Caki2 (cell line): Measurements from ENCODE around the gene CEBPE. TPM values are rescaled to one million over a fixed set of nuclear protein-coding genes. Genes with fewer than 3 reads are reported as not detected.

Experiments used
- DNase-seq: peaks from one replicate; pipeline ENCODE4 v3.0.0-alpha.2; 2015; ENCODE audit warnings: low read depth
- in situ Hi-C: cut with HindIII; loops from 2 replicates; pipeline ENCODE4 v1.10.0; 2016; ENCODE audit warnings: low sequenced_read_pairs, low pct_unique_long_range_greater_than_20kb, mixed read lengths
- total RNA-seq: library from RNA; depleted of rRNA; stranded (reverse); fragments of >200 nt; shearing (Covaris generic); gene quantifications from 2 replicates; pipeline ENCODE4 v1.2.3, GENCODE V29; 2014; ENCODE audit warnings: low replicate concordance; rRNA removed

Gene CEBPE
- total RNA-seq, 1 experiment from 2014 or later, result not detected

GRCh38 chr14:23069413-23069806 lies 49.6 kb downstream of the CEBPE start:
- in situ Hi-C loops, result no loop called here
- no peak for DNase-seq

GRCh38 chr14:23068789-23069412 lies 50.2 kb downstream of the CEBPE start:
- peak; percentile 86 for DNase-seq
- in situ Hi-C loops, result no loop called here

GRCh38 chr14:23067847-23068788 lies 50.9 kb downstream of the CEBPE start:
- in situ Hi-C loops, result no loop called here
- no peak for DNase-seq

Other genes starting within 250 kb of the CEBPE start
- gene LRP10, start 247.5 kb downstream of the CEBPE start, total RNA-seq, result 44.5 and 48.8 TPM in 2 replicates
- not detected in 2 replicates for gene REM2, start 236.0 kb downstream of the CEBPE start, total RNA-seq
- 87.9 and 107 TPM in 2 replicates for gene RBM23, start 200.1 kb downstream of the CEBPE start, total RNA-seq
- 92.8 and 171 TPM in 2 replicates for gene PRMT5, start 189.9 kb downstream of the CEBPE start, total RNA-seq
- gene HAUS4, start 162.2 kb downstream of the CEBPE start, total RNA-seq, result 120 and 155 TPM in 2 replicates
- 109 and 119 TPM in 2 replicates for gene AJUBA, start 136.7 kb downstream of the CEBPE start, total RNA-seq
- gene C14orf93, start 109.1 kb downstream of the CEBPE start, total RNA-seq, result 5.5 and 21.9 TPM in 2 replicates
- 225 and 270 TPM in 2 replicates for gene PSMB5, start 84.4 kb downstream of the CEBPE start, total RNA-seq
- gene PSMB11, start 77.0 kb downstream of the CEBPE start, total RNA-seq, result not detected in 2 replicates
- 7.6 and 9.5 TPM in 2 replicates for gene CDH24, start 61.7 kb downstream of the CEBPE start, total RNA-seq
- gene ACIN1, start 24.1 kb downstream of the CEBPE start, total RNA-seq, result 31.6 and 49.1 TPM in 2 replicates
- gene C14orf119, start 23.8 kb downstream of the CEBPE start, total RNA-seq, result 35.2 and 57.1 TPM in 2 replicates
- gene CIROP, start 14.3 kb downstream of the CEBPE start, total RNA-seq, result not detected in 2 replicates
- gene SLC7A8, start 64.4 kb upstream of the CEBPE start, total RNA-seq, result not detected in 2 replicates
- not detected in 2 replicates for gene RNF212B, start 118.7 kb upstream of the CEBPE start, total RNA-seq
- gene HOMEZ, start 166.9 kb upstream of the CEBPE start, total RNA-seq, result 4.6 and 9.0 TPM in 2 replicates
- 0.14 and 1.1 TPM in 2 replicates for gene PPP1R3E, start 183.6 kb upstream of the CEBPE start, total RNA-seq
- 4.0 and 8.6 TPM in 2 replicates for gene BCL2L2, start 187.6 kb upstream of the CEBPE start, total RNA-seq
- gene PABPN1, start 202.2 kb upstream of the CEBPE start, total RNA-seq, result 41.9 and 73.8 TPM in 2 replicates
- gene SLC22A17, start 233.6 kb upstream of the CEBPE start, total RNA-seq, result 8.4 and 10.6 TPM in 2 replicates
- not detected in 2 replicates for gene EFS, start 245.9 kb upstream of the CEBPE start, total RNA-seq